Retinal pigment epithelial cell (primary cell): Measurements from ENCODE around the gene SCLY.

Experiments used
- DNase-seq: peaks from one replicate; pipeline ENCODE4 v3.0.0-alpha.2; 2010; ENCODE audit warnings: low read depth
- H3K4me3 ChIP-seq: 2 replicates; pipeline ENCODE4 v1.5.1; 2011; ENCODE audit warnings: mild to moderate bottlenecking, low read length, control low read depth, moderate library complexity
- CTCF ChIP-seq: conservative IDR thresholded peaks from 2 replicates; pipeline ENCODE4 v1.5.1; 2011; ENCODE audit warnings: low read depth, low read length, control low read depth, inconsistent platforms

Gene SCLY

GRCh38 chr2:238090887-238091286 is 30.1 kb downstream of the SCLY start:
- no peak for TF ChIP-seq CTCF
- no peak overlapping the region for H3K4me3 ChIP-seq
- DNase-seq = no peak

GRCh38 chr2:238091436-238092060 is 30.7 kb downstream of the SCLY start:
- no peak for TF ChIP-seq CTCF
- no peak overlapping the region for H3K4me3 ChIP-seq
- no peak for DNase-seq

- TF ChIP-seq CTCF = no peak
- no peak for DNase-seq
- no peak overlapping the region for H3K4me3 ChIP-seq
Observed at GRCh38 chr2:238092486-238093035, 31.8 kb downstream of the SCLY start.

DNA sequence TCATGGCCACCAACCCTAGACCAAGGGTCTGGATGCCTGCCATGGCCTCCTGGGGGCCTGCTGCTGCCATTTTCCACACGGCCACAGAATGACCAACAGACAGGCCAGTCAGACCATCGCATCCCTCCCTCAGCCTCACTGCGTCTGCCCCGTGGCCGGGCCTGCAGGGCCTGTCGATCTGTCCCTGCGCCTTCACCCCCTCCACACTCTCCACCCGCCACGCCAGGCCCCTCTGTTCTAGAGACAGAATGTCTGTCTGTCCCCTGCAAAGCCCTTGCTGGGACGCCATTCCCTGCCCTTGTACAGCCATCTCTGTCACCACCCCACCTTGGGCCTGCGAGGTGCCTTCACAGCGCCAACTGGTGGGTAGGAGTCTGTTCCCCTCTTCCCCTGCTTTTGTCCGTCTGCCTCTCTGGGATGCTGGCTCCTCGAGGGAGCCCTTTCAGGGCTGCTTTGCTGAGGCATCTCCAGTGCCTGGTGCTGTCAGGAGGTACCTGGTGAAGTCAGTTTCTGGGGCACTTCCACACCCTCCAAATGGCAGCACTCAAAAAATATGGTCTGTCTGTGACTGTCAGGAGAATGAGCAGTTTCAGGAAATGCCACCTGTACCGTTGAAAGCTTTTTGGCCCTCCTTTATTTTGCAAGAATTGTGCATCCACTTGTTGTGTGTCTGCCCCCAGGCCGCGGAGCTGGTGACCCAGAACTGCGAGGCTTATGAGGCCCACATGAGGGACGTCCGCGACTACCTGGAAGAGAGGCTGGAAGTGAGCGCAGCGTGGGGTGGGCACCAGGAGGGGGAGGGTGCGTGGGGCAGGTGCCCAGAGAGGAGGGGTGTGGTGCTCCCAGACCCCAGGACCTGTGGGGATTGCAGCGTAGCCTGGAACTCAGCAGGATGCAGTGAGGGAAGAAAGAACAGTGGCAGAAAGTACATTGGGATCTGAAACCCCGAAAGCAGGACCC is 32.7 kb downstream of the SCLY start:
- no peak for TF ChIP-seq CTCF
- no peak for DNase-seq
- no peak overlapping the region for H3K4me3 ChIP-seq

DNA sequence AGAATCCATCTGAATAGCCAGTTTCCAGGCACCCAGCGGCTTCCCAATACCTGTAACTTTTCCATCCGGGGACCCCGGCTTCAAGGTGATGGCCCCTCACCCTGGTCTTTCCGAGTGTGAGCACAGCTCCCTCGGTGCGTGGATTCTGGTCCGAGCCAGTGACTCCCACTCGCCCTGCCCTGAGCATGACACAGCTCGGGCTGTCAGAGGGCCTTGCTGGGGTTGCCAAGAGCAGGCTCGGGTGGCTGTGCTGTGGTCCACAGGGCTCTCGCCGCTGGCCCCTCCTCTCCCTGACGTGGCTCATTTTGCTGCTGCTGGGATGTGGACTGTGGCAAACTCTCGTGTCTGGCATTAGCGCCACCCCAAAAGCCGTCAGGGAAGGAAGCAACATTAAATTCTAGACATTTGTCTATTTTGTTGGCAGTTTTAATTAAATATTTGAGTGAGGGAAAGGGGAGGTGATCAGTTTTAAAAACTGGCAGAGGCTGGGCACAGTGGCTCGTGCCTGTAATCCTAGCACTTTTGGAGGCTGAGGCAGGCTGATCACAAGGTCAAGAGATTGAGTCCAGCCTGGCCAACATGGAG is 33.7 kb downstream of the SCLY start:
- no peak for DNase-seq

GRCh38 chr2:238095143-238095542 is 34.3 kb downstream of the SCLY start:
- no peak overlapping the region for H3K4me3 ChIP-seq
- no peak for DNase-seq
- no peak for TF ChIP-seq CTCF

More for the DNA sequence above, 33.7 kb downstream of the SCLY start:
- TF ChIP-seq CTCF = no peak
- H3K4me3 ChIP-seq = no peak overlapping the region
